GM21825 (cell line): ENCODE measurements around the gene NUP205.

Source experiments
- ATAC-seq: cut with Tn5 transposase; IDR thresholded peaks from one replicate; pipeline ENCODE4 v1.9.1; 2021; ENCODE audit warnings: mild to moderate bottlenecking, moderate library complexity; ENCODE audit not compliant: unreplicated experiment

The NUP205 gene

GRCh38 chr7:135541029-135541428 lies 16.7 kb upstream of the NUP205 start:
- ATAC-seq = no peak

GRCh38 chr7:135550196-135550595 lies 7.5 kb upstream of the NUP205 start:
- no peak for ATAC-seq

GRCh38 chr7:135552148-135552547 lies 5.6 kb upstream of the NUP205 start:
- no peak for ATAC-seq

GRCh38 chr7:135553346-135553745 lies 4.4 kb upstream of the NUP205 start:
- ATAC-seq = no peak

- peak; percentile 62 for ATAC-seq
Observed at GRCh38 chr7:135558337-135558767, 635 bp downstream of the NUP205 start.

GRCh38 chr7:135558881-135559280 lies 1.2 kb downstream of the NUP205 start:
- no peak for ATAC-seq

GRCh38 chr7:135560631-135561030 lies 2.9 kb downstream of the NUP205 start:
- ATAC-seq = no peak

- ATAC-seq = no peak
Observed at GRCh38 chr7:135562720-135563119, 5.0 kb downstream of the NUP205 start.

GRCh38 chr7:135571834-135572233 lies 14.1 kb downstream of the NUP205 start:
- no peak for ATAC-seq

- no peak for ATAC-seq
Observed at GRCh38 chr7:135573541-135573940, 15.8 kb downstream of the NUP205 start.

GRCh38 chr7:135575296-135575695 lies 17.6 kb downstream of the NUP205 start:
- no peak for ATAC-seq

- ATAC-seq = no peak
Observed at GRCh38 chr7:135578569-135578968, 20.9 kb downstream of the NUP205 start.

GRCh38 chr7:135584362-135585353 lies 26.9 kb downstream of the NUP205 start:
- no peak for ATAC-seq

- ATAC-seq = no peak
Observed at GRCh38 chr7:135597181-135597925, 39.6 kb downstream of the NUP205 start.

GRCh38 chr7:135597926-135598305 lies 40.2 kb downstream of the NUP205 start:
- ATAC-seq = no peak

- ATAC-seq = no peak
Observed at GRCh38 chr7:135599471-135599870, 41.8 kb downstream of the NUP205 start.

- ATAC-seq = no peak
Observed at GRCh38 chr7:135600226-135600625, 42.5 kb downstream of the NUP205 start.

- ATAC-seq = no peak
Observed at GRCh38 chr7:135601182-135601581, 43.5 kb downstream of the NUP205 start.

GRCh38 chr7:135602304-135602703 lies 44.6 kb downstream of the NUP205 start:
- no peak for ATAC-seq

- no peak for ATAC-seq
Observed at GRCh38 chr7:135616136-135616535, 58.4 kb downstream of the NUP205 start.

GRCh38 chr7:135617781-135618180 lies 60.1 kb downstream of the NUP205 start:
- ATAC-seq = no peak

GRCh38 chr7:135618510-135618909 lies 60.8 kb downstream of the NUP205 start:
- ATAC-seq = no peak
